ENCODE data around the gene NLRP9.
"Not testable (repeated sequence)": the region's sequence is repeated elsewhere in the genome, so short reads cannot be mapped to it uniquely, and the experiment has no call there.

The NLRP9 gene

GRCh38 chr19:55766466-55766865, 28.3 kb upstream of the NLRP9 start:
- no peak for ATAC-seq (ENCODE audit: low read depth)
- H3K36me3 ChIP-seq (ENCODE audit: low read depth), result no peaks in the 10 kb centered on the region
- no peak overlapping the region for H3K4me3 ChIP-seq (ENCODE audit: severe bottlenecking)
- no peak for DNase-seq (ENCODE audit: low spot score)
- H3K27ac ChIP-seq (ENCODE audit: poor library complexity, severe bottlenecking), result no peak overlapping the region
- TF ChIP-seq, protein P1, sequence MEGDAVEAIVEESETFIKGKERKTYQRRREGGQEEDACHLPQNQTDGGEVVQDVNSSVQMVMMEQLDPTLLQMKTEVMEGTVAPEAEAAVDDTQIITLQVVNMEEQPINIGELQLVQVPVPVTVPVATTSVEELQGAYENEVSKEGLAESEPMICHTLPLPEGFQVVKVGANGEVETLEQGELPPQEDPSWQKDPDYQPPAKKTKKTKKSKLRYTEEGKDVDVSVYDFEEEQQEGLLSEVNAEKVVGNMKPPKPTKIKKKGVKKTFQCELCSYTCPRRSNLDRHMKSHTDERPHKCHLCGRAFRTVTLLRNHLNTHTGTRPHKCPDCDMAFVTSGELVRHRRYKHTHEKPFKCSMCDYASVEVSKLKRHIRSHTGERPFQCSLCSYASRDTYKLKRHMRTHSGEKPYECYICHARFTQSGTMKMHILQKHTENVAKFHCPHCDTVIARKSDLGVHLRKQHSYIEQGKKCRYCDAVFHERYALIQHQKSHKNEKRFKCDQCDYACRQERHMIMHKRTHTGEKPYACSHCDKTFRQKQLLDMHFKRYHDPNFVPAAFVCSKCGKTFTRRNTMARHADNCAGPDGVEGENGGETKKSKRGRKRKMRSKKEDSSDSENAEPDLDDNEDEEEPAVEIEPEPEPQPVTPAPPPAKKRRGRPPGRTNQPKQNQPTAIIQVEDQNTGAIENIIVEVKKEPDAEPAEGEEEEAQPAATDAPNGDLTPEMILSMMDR (IDR thresholded peaks at IDR 0.05; ENCODE audit: poor library complexity, severe bottlenecking), result no peak
- H3K4me1 ChIP-seq (ENCODE audit: insufficient read depth, poor library complexity, severe bottlenecking), result no peaks in the 10 kb centered on the region
- H3K9me3 ChIP-seq (ENCODE audit: severe bottlenecking), result no peaks in the 10 kb centered on the region
- H3K27me3 ChIP-seq (ENCODE audit: insufficient read depth, poor library complexity, severe bottlenecking), result peaks cover 9% of the 10 kb centered on the region

DNA sequence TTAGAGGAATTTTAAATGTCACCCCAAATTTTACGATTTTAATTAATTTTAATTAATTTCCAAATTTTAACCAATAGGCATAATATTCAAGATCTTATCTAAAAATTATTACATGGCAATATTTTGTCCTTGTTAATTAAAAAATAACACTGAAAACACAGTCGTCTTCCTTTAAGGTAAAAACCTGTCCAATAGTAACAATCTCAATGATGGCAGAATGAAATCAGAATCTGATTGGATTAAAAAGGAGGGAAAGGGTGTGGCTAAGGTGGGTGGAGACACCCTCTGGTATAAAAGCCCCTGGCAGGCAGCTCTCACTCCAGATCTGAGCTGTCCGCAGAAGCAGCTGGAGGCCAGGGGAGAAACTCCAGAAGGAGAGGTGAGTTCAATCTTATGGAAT, 20.6 kb upstream of the NLRP9 start, which contains the start of gene RFPL4A:
Gene RFPL4A, plus strand, starts transcription at position 301 of the 400 bp plus-strand sequence. CDS start 2,704 bp downstream, outside the sequence.
- H3K27me3 ChIP-seq (ENCODE audit: insufficient read depth, poor library complexity, severe bottlenecking); H3K27ac ChIP-seq (ENCODE audit: poor library complexity, severe bottlenecking); H3K36me3 ChIP-seq (ENCODE audit: low read depth); DNase-seq (ENCODE audit: low spot score); H3K4me1 ChIP-seq (ENCODE audit: insufficient read depth, poor library complexity, severe bottlenecking); H3K9me3 ChIP-seq (ENCODE audit: severe bottlenecking); ATAC-seq (ENCODE audit: low read depth); H3K4me3 ChIP-seq (ENCODE audit: severe bottlenecking): not testable (repeated sequence)

DNA sequence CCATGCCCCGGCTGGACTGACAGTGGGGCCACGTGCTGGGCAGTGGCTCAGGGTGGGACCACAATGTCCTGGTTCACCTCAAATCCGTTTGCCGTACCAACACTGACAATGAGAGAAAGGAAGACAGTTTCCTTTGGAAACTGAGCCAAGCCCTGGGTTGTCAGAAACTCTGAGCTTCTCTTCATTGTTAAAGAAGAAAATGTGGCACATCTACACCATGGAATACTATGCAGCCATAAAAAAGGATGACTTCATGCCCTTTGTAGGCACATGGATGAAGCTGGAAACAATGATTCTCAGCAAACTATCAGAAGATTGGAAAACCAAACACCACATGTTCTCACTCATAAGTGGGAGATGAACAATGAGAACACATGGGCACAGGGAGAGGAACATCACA, 18.6 kb upstream of the NLRP9 start:
- not testable (repeated sequence) for H3K27me3 ChIP-seq (ENCODE audit: insufficient read depth, poor library complexity, severe bottlenecking); H3K27ac ChIP-seq (ENCODE audit: poor library complexity, severe bottlenecking); H3K9me3 ChIP-seq (ENCODE audit: severe bottlenecking); H3K36me3 ChIP-seq (ENCODE audit: low read depth); H3K4me1 ChIP-seq (ENCODE audit: insufficient read depth, poor library complexity, severe bottlenecking); H3K4me3 ChIP-seq (ENCODE audit: severe bottlenecking); ATAC-seq (ENCODE audit: low read depth); DNase-seq (ENCODE audit: low spot score)

GRCh38 chr19:55753401-55753800, 15.2 kb upstream of the NLRP9 start:
- H3K4me1 ChIP-seq (ENCODE audit: insufficient read depth, poor library complexity, severe bottlenecking), result no peaks in the 10 kb centered on the region
- no peak for DNase-seq (ENCODE audit: low spot score)
- TF ChIP-seq, protein P1 (IDR thresholded peaks at IDR 0.05; ENCODE audit: poor library complexity, severe bottlenecking), result no peak
- H3K36me3 ChIP-seq (ENCODE audit: low read depth), result no peaks in the 10 kb centered on the region
- no peaks in the 10 kb centered on the region for H3K9me3 ChIP-seq (ENCODE audit: severe bottlenecking)
- ATAC-seq (ENCODE audit: low read depth), result no peak
- no peak overlapping the region for H3K27ac ChIP-seq (ENCODE audit: poor library complexity, severe bottlenecking)
- H3K4me3 ChIP-seq (ENCODE audit: severe bottlenecking), result no peak overlapping the region
- peaks cover 5% of the 10 kb centered on the region for H3K27me3 ChIP-seq (ENCODE audit: insufficient read depth, poor library complexity, severe bottlenecking)

DNA sequence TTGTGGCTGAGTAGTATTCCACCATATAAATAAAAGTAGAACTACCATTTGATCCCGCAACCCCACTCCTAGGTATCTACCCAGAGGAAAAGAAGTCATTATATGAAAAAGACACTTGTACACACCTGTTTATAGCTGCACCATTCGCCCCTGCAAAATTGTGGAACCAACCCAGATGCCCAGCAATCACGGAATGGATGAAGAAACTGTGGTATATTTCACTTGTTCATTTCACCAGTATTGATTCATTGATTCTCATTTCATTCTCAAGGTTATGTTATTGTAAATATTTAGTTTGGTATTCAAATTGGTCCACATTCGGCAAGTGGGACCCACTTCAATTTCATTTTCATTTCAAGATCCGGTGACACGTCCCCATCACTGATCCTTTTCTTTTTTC, 12.5 kb upstream of the NLRP9 start:
- TF ChIP-seq, protein P1 (IDR thresholded peaks at IDR 0.05; ENCODE audit: poor library complexity, severe bottlenecking), result no peak
- H3K36me3 ChIP-seq (ENCODE audit: low read depth), result no peaks in the 10 kb centered on the region
- H3K9me3 ChIP-seq (ENCODE audit: severe bottlenecking), result no peaks in the 10 kb centered on the region
- no peak for DNase-seq (ENCODE audit: low spot score)
- ATAC-seq (ENCODE audit: low read depth), result no peak
- no peak overlapping the region for H3K27ac ChIP-seq (ENCODE audit: poor library complexity, severe bottlenecking)
- no peaks in the 10 kb centered on the region for H3K4me1 ChIP-seq (ENCODE audit: insufficient read depth, poor library complexity, severe bottlenecking)
- H3K4me3 ChIP-seq (ENCODE audit: severe bottlenecking), result no peak overlapping the region
- H3K27me3 ChIP-seq (ENCODE audit: insufficient read depth, poor library complexity, severe bottlenecking), result peaks cover 5% of the 10 kb centered on the region

GRCh38 chr19:55730378-55730777, 7.8 kb downstream of the NLRP9 start:
- not testable (repeated sequence) for H3K9me3 ChIP-seq (ENCODE audit: severe bottlenecking); H3K27ac ChIP-seq (ENCODE audit: poor library complexity, severe bottlenecking); H3K27me3 ChIP-seq (ENCODE audit: insufficient read depth, poor library complexity, severe bottlenecking); H3K4me3 ChIP-seq (ENCODE audit: severe bottlenecking); H3K36me3 ChIP-seq (ENCODE audit: low read depth); H3K4me1 ChIP-seq (ENCODE audit: insufficient read depth, poor library complexity, severe bottlenecking); ATAC-seq (ENCODE audit: low read depth); DNase-seq (ENCODE audit: low spot score)

Data from RWPE2 (cell line).